Medulla oblongata (tissue), 1 donor: ENCODE measurements around the gene NKTR.

Experiments
- DNase-seq: peaks from one replicate; pipeline ENCODE4 v3.0.0-alpha.2; 2015; ENCODE audit errors: extremely low spot score

NKTR gene

GRCh38 chr3:42681361-42682038 is 81.0 kb downstream of the NKTR start:
- DNase-seq, result no peak

GRCh38 chr3:42682301-42683070 is 82.0 kb downstream of the NKTR start:
- no peak for DNase-seq

- no peak for DNase-seq
Observed at GRCh38 chr3:42683875-42684598, 83.6 kb downstream of the NKTR start.

GRCh38 chr3:42684632-42685362 is 84.3 kb downstream of the NKTR start:
- DNase-seq, result no peak

DNA sequence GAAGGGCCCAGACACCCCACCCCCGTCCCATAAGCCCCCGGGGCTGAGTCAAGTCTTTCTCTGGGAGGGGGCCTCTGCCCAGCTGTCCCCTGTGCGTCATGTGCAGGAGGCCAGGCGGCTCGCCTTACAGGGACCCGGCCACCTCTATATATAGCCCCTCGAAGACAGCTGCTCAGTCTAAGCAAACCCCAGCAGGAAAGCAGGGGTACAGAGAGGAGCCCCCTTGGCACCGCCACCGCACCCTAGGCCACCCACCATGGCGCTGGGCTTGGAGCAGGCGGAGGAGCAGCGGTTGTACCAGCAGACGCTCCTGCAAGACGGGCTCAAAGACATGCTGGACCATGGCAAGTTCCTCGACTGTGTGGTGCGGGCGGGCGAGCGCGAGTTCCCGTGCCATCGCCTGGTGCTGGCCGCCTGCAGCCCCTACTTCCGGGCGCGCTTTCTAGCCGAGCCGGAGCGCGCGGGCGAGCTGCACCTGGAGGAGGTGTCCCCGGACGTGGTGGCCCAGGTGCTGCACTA is 84.9 kb downstream of the NKTR start, which contains the start of gene KLHL40:
Gene KLHL40, plus strand, starts transcription at position 175 of the 519 bp plus-strand sequence. Its CDS starts 82 bp downstream, at position 257.
- no peak for DNase-seq

GRCh38 chr3:42685891-42686820 is 85.7 kb downstream of the NKTR start:
- no peak for DNase-seq

DNA sequence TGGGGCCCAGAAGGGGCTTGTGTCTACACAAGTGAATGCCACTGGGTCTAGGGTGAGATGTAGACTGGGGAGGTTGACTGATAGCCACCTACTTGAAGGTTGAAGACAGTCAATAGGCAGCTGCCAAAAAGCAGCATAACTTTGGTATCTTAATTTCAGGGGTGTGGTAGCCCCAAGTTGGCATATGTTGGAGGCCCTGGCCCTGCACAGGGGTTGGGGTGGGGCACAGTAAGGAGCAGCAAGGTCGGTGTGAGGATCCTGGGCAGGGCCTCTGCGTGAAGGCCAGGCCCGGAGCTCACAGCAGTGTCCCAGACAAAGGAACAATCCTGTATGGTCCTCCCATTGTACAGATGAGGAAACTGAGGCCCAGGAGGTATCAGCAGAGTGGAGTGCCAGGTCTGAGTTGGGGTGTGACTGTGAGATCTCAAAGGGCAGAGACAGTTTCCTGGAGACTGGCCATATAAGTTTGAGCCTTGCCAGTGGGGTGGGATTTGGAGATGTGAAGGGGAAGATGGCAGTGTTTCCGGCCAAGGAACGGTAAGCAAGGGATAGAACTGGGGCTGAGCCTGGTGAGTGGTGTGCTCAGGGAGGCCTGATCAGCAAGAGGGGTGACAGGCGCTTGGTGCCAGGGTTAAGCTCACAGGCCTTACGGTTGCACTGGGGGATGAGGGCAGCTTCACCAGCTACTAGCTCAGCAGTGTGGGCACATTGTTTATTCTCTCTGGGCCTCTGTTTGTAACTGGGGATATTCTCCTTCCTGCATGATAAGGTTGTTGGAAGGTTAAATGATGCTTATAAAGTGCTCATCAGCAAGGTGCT is 86.6 kb downstream of the NKTR start:
- DNase-seq, result no peak

GRCh38 chr3:42688016-42688415 is 87.5 kb downstream of the NKTR start:
- no peak for DNase-seq

DNA sequence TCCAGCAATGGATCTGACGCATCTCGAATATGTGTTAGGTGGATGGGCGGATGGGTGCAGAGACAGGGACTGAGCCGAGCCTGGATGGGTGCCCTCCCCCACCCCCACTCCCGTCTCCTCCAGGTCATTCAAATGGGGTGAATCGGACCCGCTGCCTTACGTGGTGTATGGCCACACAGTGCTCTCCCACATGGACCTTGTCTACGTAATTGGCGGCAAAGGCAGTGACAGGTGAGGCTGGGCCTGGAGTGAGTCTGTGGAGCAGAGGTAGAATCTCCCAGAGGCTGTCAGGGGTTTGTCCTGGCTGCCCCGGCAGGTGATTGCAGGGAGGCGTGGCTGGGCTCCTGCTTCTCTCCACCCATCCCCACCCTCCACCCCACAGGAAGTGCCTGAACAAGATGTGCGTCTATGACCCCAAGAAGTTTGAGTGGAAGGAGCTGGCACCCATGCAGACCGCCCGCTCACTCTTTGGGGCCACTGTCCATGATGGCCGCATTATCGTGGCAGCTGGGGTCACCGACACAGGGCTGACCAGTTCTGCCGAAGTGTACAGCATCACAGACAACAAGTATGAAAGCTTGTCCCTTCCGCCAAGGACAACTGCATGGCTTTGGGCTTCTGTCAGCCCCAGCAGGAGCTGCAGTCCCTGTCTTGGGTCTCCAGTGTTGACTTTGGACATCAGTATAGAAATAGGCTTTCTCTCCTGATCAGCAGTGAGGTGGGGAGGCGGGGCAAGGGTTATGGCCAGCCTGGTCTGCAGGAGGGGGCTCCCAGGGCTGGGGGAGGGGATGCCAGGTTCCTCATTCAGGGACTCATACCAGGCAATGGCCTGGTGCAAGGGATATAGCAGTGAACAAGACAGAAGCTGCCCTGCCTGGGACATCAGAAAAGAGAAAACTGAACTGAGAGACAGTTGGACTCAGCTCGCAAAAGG is 88.3 kb downstream of the NKTR start:
- no peak for DNase-seq

GRCh38 chr3:42689421-42690014 is 89.0 kb downstream of the NKTR start:
- no peak for DNase-seq

DNA sequence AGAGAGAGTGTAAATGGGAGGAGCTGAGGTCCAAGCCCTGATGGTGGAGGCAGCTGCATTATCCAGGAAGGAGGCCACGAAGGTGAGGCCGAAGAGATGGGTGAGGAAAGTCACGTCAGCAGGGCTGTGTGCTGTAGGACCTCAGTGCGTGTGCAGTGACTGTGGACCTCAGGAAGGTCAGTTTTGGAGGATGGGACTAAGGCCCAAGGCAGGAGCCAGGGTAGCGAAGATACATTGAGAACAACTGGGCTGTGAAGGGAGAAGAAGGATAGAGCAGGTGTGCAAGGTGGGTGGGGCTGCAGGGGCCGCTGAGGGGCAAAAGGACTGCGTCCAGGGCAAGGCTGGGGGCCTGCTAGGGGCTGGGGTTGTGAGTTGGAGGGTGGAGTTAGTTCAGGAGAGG is 89.7 kb downstream of the NKTR start:
- no peak for DNase-seq

GRCh38 chr3:42690766-42691680 is 90.5 kb downstream of the NKTR start:
- no peak for DNase-seq

DNA sequence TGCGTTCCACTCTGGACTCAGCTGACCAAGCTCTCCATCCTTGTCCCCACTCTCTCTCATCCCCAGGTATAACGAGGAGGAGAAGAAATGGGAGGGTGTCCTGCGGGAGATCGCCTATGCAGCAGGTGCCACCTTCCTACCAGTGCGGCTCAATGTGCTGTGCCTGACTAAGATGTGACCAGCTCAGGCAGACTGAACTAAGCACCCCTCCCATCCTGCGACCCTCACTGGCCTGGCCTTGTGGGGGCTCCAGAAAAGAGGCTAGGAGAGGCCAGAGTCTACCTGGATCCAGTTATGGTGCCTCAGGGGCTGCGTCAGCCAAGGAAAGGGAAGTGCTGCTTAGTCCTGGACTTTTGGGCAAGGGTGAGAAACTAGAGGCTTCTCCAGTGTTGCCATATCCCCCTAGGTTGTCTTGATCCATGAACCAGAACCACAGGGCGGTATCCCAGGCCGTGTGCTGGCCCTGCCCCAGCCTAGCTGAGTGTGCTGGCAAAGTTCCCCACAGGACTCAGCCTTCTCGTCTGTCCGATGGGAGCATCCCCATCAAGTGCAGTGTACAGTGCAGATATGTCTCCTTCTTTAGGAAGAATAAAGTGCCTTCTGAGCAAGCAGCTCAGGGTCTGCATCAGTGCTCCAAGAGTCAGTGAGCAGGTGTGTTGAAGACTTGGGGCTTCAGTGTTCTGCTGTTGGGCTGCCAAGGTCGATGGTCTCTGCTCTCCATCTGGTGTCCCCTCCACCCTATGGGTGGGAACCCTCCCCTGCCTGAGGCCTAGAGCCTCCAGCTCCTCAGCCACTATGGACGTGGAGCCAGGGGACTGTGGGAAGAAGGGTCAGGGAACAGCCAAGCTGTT is 91.6 kb downstream of the NKTR start:
- no peak for DNase-seq

DNA sequence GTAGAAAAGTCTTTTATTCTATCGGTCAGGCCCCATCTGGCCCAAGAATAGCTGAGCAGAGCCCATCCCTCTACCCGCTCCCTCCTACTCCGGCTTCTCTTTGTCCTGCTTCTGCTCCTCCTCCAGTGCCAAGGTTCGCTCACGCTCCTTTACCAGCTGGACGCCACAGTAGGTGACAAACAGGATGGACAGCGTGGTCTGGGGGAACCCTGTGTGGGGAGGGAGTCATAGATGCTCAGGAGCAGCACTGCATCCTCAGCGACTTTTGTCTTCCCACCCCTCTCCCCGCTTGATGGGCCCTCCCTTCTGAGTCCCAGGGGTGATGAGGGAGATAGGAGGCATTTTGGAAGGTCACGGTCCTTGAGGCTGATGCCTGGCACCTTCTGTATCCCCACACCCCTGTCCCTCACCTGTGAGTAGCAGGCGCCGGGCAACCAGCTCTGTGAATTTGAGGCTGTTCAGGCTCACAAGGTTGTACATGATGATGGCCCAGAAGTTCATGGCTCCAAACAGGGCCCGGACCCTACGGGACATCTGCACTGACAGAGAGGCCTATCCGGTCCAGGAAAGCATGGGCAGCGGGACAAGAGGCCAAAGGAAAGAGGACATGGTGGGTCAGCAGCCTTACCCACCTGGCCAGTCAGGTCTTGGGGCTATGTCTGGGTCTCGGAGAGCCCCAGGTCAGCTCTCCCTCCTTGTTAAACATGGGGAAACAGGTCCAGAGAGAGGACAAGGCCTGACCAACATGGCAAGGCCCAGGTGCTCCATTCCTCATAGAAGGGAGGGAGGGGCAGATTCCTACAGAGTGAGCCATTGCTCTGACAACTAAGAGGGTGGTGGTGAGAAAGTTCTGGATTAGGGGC is 92.4 kb downstream of the NKTR start:
- no peak for DNase-seq

- no peak for DNase-seq
Observed at GRCh38 chr3:42693530-42693930, 93.0 kb downstream of the NKTR start.
